A673 (cell line): ENCODE measurements around the gene VAC14.
"Not testable (repeated sequence)": the region's sequence is repeated elsewhere in the genome, so short reads cannot be mapped to it uniquely, and the experiment has no call there.

Source experiments
- EZH2 ChIP-seq: fragments of 200-600 bp; sonication (generic); IDR thresholded peaks from 2 replicates; pipeline ENCODE4 v1.6.1; 2017; ENCODE audit warnings: borderline replicate concordance, low read depth, mild to moderate bottlenecking, mixed read lengths, antibody characterized with exemption, low read length; ENCODE audit not compliant: poor library complexity, severe bottlenecking
- TF ChIP-seq, protein P1 (sequence below): fragments of 300-800, 200-600 bp; sonication (generic); conservative IDR thresholded peaks from 2 replicates; pipeline ENCODE4 v1.5.1; 2017; ENCODE audit warnings: low read depth, mild to moderate bottlenecking, antibody characterized with exemption, low read length, moderate library complexity, mixed read lengths

DNA sequence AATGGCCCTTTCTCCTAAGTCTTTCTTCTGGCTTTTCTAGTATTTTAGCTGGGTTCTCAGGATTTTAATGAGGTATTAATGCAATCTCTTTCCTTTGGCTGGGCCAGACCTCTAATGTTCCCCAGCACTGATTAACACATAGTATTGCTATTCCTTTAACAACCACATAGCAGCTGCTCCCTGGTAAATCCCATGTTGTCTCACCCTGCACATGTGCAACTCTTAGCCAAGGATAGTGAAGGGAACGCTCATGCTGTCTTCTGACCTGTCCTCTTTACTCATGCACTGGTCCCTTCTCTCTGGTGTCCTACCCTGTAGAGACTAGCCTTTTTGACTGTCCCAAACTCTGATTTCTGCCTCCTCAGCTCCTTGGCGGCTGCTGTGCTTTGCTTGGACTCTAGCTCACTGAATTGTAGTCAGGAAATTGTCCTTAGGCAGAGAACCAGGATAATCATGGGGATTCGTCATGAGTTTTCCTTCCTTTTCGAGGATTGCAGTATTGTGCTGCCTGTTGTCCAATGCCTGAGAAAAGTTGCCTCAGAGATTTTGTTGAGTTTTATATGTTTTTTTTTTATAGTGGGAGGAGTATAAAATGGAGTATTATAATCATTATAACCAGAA lies 22.6 kb upstream of the VAC14 start:
- TF ChIP-seq, protein P1, sequence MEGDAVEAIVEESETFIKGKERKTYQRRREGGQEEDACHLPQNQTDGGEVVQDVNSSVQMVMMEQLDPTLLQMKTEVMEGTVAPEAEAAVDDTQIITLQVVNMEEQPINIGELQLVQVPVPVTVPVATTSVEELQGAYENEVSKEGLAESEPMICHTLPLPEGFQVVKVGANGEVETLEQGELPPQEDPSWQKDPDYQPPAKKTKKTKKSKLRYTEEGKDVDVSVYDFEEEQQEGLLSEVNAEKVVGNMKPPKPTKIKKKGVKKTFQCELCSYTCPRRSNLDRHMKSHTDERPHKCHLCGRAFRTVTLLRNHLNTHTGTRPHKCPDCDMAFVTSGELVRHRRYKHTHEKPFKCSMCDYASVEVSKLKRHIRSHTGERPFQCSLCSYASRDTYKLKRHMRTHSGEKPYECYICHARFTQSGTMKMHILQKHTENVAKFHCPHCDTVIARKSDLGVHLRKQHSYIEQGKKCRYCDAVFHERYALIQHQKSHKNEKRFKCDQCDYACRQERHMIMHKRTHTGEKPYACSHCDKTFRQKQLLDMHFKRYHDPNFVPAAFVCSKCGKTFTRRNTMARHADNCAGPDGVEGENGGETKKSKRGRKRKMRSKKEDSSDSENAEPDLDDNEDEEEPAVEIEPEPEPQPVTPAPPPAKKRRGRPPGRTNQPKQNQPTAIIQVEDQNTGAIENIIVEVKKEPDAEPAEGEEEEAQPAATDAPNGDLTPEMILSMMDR, result not testable (repeated sequence)
- not testable (repeated sequence) for TF ChIP-seq EZH2
